Omental fat pad (tissue), 4 donors: ENCODE results near the gene MGAT4B. TPM values are rescaled to one million over a fixed set of nuclear protein-coding genes. Genes with fewer than 3 reads are reported as not detected.
A peak's percentile ranks its signal among the peaks of the same experiment; 100 is the strongest.

Experiments used
- ATAC-seq: fragments of 150-250 bp; one replicate; pipeline ENCODE4 v1.9.1; 2016; ENCODE audit warnings: mild to moderate bottlenecking, moderate library complexity; ENCODE audit not compliant: low FRiP score
- DNase-seq: peaks from one replicate; pipeline ENCODE4 v3.0.0-alpha.2; 2019; ENCODE audit warnings: low spot score
- total RNA-seq, 4 donors: library from RNA; depleted of rRNA; stranded (reverse); fragments of >200 nt; gene quantifications; one replicate each; pipeline ENCODE4 v1.1.0, GENCODE V29; 2016
- TF ChIP-seq, protein P1 (sequence below), 3 donors: fragments of 450-650 bp; IDR thresholded peaks; one replicate each; pipeline ENCODE4 v1.5.1; 2016 to 2017; ENCODE audit warnings: antibody characterized with exemption in 3 of 3, mild to moderate bottlenecking in 3 of 3, moderate library complexity in 2 of 3

MGAT4B gene
- total RNA-seq, 4 donors from 2014 or later: 67.6 to 90.1 (median 73.9) TPM

DNA sequence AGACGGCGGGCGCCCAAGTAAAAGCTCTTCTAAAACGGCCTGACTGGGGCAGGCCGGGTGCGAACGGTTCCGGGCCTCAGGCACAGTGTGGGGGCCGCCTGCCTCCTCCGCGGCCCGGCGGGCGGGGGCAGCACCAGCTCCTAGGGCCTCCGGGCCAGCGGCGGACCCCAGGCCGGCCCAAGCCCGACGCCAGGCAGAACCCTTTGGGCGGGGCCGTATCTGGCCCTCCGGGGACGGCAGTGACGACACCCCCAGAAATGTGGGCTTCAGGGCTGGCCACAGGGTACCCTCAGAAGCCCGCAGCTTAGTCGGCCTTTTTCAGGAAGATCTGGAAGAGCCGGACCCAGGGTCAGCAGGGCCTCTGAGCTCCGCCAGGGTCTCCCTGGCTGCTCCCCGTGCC, 8.9 kb downstream of the MGAT4B start:
- no peak for DNase-seq

DNA sequence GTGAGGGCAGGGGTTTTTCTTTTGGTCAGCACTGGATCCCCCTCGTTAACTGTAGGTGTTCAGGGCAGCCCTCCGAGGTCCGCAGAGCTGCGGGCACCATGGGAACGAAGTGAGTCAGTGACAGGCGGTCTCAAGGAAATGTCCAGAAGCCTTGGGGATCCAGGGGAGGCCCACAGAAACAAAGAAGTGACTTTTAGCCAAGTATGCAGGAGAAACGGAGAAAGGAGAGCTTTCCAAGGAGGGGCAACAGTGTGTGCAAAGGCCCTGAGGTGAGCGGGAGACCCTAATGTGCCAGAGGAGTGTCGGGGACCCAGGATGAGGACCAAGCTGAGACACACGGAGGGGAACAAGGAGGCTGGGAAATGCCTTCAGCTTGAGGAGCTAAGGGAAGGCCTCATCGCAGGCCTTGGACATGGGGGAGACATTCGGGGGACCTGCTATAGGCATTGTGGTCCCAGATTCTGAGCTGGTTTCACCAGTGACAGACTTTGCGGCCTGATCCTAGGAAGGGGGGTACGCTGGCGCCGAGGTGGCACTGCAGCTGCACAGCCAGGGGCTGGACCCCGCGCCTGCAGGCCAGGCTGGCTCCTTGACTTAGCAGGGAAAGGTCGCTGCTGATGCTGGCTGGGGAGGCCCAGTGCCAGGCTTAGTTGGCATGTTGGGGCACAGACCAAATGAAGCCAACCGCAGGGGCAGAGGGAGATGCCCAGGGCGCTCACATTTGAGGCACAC, 9.6 kb downstream of the MGAT4B start:
- no peak for ATAC-seq
- no peak for DNase-seq
- TF ChIP-seq, protein P1, sequence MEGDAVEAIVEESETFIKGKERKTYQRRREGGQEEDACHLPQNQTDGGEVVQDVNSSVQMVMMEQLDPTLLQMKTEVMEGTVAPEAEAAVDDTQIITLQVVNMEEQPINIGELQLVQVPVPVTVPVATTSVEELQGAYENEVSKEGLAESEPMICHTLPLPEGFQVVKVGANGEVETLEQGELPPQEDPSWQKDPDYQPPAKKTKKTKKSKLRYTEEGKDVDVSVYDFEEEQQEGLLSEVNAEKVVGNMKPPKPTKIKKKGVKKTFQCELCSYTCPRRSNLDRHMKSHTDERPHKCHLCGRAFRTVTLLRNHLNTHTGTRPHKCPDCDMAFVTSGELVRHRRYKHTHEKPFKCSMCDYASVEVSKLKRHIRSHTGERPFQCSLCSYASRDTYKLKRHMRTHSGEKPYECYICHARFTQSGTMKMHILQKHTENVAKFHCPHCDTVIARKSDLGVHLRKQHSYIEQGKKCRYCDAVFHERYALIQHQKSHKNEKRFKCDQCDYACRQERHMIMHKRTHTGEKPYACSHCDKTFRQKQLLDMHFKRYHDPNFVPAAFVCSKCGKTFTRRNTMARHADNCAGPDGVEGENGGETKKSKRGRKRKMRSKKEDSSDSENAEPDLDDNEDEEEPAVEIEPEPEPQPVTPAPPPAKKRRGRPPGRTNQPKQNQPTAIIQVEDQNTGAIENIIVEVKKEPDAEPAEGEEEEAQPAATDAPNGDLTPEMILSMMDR (IDR thresholded peaks at IDR 0.05): no peak

More for the DNA sequence above, 8.9 kb downstream of the MGAT4B start:
- no peak for ATAC-seq
- TF ChIP-seq, protein P1 (IDR thresholded peaks at IDR 0.05): no peak

DNA sequence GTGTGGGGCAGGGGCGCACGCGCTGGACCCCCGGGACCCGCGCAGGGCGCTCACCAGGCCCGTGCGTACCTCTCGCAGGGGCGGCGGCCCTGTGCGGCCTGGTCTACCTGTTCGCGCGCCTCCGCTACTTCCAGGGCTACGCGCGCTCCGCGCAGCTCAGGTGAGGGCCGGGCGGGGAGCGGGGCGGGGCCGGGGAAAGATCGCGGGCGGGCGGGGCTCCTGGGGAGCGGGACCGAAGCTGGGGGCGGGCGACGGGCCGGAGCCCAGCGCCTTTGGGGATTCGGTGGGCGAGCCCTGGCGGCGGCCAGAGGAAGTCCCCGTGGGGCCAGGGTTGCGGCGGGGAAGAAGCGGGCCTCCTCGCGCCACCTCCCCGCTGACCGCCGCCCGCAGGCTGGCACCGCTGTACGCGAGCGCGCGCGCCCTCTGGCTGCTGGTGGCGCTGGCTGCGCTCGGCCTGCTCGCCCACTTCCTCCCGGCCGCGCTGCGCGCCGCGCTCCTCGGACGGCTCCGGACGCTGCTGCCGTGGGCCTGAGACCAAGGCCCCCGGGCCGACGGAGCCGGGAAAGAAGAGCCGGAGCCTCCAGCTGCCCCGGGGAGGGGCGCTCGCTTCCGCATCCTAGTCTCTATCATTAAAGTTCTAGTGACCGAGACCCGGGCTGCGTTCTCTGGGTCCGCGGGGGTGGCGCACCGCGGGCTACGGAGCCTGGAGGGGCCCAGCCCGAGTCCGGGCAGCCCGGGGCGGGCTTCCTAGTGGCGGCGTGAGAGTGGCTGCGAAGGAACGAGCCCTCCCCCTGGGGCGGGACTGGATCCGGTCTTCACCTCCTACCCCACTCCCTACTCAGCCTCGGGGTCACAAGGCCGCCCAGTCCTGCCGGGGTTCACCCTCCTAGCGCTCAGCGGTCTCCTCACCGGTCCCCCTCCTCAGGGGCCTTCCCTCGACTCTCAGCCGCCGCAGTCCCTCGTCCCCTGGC, 10.5 kb downstream of the MGAT4B start:
- DNase-seq: no peak
- TF ChIP-seq, protein P1 (IDR thresholded peaks at IDR 0.05): peak in 2 of 3 donors; percentile 18 to 72

DNA sequence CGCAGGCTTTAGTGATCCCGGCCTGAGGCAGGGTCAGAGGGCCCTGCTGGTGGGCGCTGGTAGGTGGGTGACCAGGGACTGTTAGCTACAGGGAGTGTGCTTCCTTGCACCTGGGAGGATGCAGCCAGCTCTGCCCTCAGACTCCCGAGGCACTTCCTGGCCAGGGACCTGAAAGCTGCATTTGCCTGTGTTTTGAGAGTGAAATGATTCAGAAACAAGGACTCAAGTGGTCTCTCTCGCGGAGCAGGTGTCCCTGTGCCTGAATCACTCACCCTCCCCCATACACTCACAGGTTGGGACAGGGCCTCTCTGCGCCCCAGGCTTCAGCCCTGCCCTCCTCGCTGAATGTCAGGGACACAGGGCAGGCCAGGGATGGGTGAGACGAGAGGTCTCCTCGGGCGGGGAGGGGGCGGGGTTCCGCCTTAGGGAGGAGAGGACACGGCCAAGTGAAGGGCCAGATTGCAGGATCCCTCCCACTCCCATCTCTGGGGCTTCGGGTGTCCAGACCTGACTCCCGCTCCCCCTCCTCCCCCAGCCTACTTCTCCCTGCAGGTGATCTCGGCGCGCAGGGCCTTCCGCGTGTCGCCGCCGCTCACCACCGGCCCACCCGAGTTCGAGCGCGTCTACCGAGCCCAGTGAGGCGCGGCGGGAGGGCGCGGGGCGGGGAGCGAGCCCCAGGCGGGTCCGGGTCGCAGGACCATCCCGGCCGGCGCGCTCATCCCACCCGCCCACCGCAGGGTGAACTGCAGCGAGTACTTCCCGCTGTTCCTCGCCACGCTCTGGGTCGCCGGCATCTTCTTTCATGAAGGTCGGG, 11.4 kb downstream of the MGAT4B start:
- TF ChIP-seq, protein P1 (IDR thresholded peaks at IDR 0.05): no peak
- DNase-seq (no peak), ATAC-seq (no peak)

More for the DNA sequence above, 10.5 kb downstream of the MGAT4B start:
- ATAC-seq: peak; percentile 81

DNA sequence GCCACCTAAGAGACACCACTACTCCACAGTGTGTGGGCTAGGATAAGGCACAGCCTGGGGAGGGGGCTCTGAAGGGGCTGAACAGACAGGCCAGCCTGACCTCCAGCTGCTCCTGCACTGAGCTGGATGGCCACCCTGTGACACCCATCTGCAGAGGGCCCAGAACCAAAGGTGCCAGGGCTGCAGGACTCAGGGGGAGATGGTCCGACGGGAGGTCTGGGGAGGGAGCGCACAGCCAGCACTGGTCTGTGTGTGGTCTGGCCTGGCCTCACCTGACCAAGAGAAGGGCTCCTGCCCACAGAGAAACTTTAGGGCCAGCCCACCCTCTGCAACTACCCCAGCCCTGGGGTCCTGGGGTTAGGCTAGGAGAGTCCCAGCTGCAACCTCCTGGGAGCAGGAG, 12.1 kb downstream of the MGAT4B start:
- DNase-seq (no peak), ATAC-seq (no peak)
- TF ChIP-seq, protein P1 (IDR thresholded peaks at IDR 0.05): no peak

DNA sequence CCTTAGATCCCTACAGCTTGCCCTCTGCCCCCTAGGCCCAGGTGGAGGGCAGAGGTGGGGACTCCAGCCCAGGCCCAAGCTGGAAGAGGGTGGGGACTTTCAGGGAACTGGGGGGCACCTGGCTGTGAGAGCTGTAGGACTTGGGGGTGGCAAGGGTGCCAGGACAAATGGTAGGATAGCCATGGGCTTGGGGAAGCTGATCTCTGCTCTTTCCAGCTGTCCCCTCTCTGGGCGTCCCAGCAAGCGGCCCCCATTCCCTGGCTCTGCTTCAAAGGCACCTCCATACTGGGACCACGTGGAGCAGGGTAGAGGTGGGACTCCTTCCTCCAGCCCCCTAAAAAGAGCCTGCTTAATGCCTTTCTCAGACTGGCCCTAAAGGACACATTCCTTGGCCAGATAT, 12.5 kb downstream of the MGAT4B start:
- DNase-seq (no peak), ATAC-seq (no peak)
- TF ChIP-seq, protein P1 (IDR thresholded peaks at IDR 0.05): no peak
